HEK293 (cell line): ENCODE results near the gene CKS1B.
"Not testable (repeated sequence)": the region's sequence is repeated elsewhere in the genome, so short reads cannot be mapped to it uniquely, and the experiment has no call there.

Source experiments
- CTCF ChIA-PET: fragments of 350-600 bp; formaldehyde crosslinking; extraction: SDS; loops from one replicate; lab custom pipeline; 2021; ENCODE audit warnings: antibody characterized with exemption; lab: Yijun Ruan, JAX
- POLR2A ChIA-PET: fragments of 300-600 bp; formaldehyde crosslinking; extraction: SDS; loops from one replicate; lab custom pipeline; 2020; ENCODE audit warnings: antibody characterized with exemption, inconsistent platforms; lab: Yijun Ruan, JAX
- H3K27ac ChIP-seq: fragments of 200-500 bp; sonication (Bioruptor generic); 2 replicates; pipeline ENCODE4 v1.5.1; 2014; ENCODE audit warnings: low read depth, low read length, control low read depth, inconsistent platforms; ENCODE audit errors: extremely low read depth
- H3K36me3 ChIP-seq, 2 experiments: fragments of 200-500 bp in 1 of 2; sonication (Bioruptor generic) in 1 of 2; 1 replicate in 1 of 2; 2 replicates in 1 of 2; pipeline ENCODE4 v1.5.1; 2014 to 2017; ENCODE audit warnings: inconsistent platforms in 2 of 2, low read length in 2 of 2; ENCODE audit not compliant: control insufficient read depth in 2 of 2, insufficient read depth in 1 of 2
- H3K4me1 ChIP-seq: fragments of 200-500 bp; sonication (Bioruptor generic); 2 replicates; pipeline ENCODE4 v1.5.1; 2014; ENCODE audit warnings: mild to moderate bottlenecking, low read length, inconsistent platforms; ENCODE audit not compliant: control insufficient read depth, insufficient read depth
- H3K4me3 ChIP-seq: 2 replicates; pipeline ENCODE4 v1.5.1; 2011; ENCODE audit warnings: low read depth, mild to moderate bottlenecking, control low read depth, low read length, moderate library complexity
- H3K9me3 ChIP-seq: fragments of 200-500 bp; sonication (Bioruptor generic); 2 replicates; pipeline ENCODE4 v1.5.1; 2014; ENCODE audit warnings: low read depth, low read length, inconsistent platforms; ENCODE audit not compliant: control insufficient read depth, insufficient read depth
- HOXA7 ChIP-seq: sonication (generic); formaldehyde crosslinking; IDR thresholded peaks from 2 replicates; pipeline ENCODE4 v1.8.1; 2022; ENCODE audit warnings: missing genetic modification reagents, borderline replicate concordance
- HOXC10 ChIP-seq: sonication (generic); formaldehyde crosslinking; IDR thresholded peaks from 2 replicates; pipeline ENCODE4 v1.8.1; 2023; ENCODE audit warnings: mild to moderate bottlenecking, missing genetic modification reagents
- KLF1 ChIP-seq: fragments of 450-650 bp; formaldehyde crosslinking; IDR thresholded peaks from 2 replicates; pipeline ENCODE4 v1.5.1; 2016; ENCODE audit warnings: missing biosample characterization, missing genetic modification characterization
- SP2 ChIP-seq: fragments of 450-650 bp; formaldehyde crosslinking; IDR thresholded peaks from 2 replicates; pipeline ENCODE4 v1.5.1; 2016; ENCODE audit warnings: missing biosample characterization, missing genetic modification characterization
- ZFP69B ChIP-seq: fragments of 450-650 bp; formaldehyde crosslinking; IDR thresholded peaks from 2 replicates; pipeline ENCODE4 v1.5.1; 2016; ENCODE audit warnings: missing biosample characterization, missing genetic modification characterization
- ZNF121 ChIP-seq: fragments of 450-650 bp; formaldehyde crosslinking; IDR thresholded peaks from 2 replicates; pipeline ENCODE4 v1.5.1; 2016; ENCODE audit warnings: missing biosample characterization, missing genetic modification characterization
- ZNF354C ChIP-seq: fragments of 450-650 bp; formaldehyde crosslinking; IDR thresholded peaks from 2 replicates; pipeline ENCODE4 v1.5.1; 2016; ENCODE audit warnings: missing biosample characterization, missing genetic modification characterization, low read depth, borderline replicate concordance
- ZNF558 ChIP-seq: fragments of 450-650 bp; formaldehyde crosslinking; IDR thresholded peaks from 2 replicates; pipeline ENCODE4 v1.5.1; 2016; ENCODE audit warnings: missing biosample characterization, missing genetic modification characterization
- ZNF701 ChIP-seq: fragments of 450-650 bp; formaldehyde crosslinking; IDR thresholded peaks from 2 replicates; pipeline ENCODE4 v1.5.1; 2016; ENCODE audit warnings: missing biosample characterization, missing genetic modification characterization
- TF ChIP-seq, protein P1 (sequence below): fragments of 450-650 bp; formaldehyde crosslinking; IDR thresholded peaks from 2 replicates; pipeline ENCODE4 v1.5.1; 2016; ENCODE audit warnings: missing biosample characterization, missing genetic modification characterization
- TF ChIP-seq, protein P2 (sequence below): fragments of 450-650 bp; formaldehyde crosslinking; IDR thresholded peaks from 2 replicates; pipeline ENCODE4 v1.5.1; 2016; ENCODE audit warnings: missing biosample characterization, missing genetic modification characterization, low read depth
- TF ChIP-seq, protein P3 (sequence below): fragments of 450-650 bp; formaldehyde crosslinking; IDR thresholded peaks from 2 replicates; pipeline ENCODE4 v1.5.1; 2016; ENCODE audit warnings: missing biosample characterization, missing genetic modification characterization

The CKS1B gene

DNA sequence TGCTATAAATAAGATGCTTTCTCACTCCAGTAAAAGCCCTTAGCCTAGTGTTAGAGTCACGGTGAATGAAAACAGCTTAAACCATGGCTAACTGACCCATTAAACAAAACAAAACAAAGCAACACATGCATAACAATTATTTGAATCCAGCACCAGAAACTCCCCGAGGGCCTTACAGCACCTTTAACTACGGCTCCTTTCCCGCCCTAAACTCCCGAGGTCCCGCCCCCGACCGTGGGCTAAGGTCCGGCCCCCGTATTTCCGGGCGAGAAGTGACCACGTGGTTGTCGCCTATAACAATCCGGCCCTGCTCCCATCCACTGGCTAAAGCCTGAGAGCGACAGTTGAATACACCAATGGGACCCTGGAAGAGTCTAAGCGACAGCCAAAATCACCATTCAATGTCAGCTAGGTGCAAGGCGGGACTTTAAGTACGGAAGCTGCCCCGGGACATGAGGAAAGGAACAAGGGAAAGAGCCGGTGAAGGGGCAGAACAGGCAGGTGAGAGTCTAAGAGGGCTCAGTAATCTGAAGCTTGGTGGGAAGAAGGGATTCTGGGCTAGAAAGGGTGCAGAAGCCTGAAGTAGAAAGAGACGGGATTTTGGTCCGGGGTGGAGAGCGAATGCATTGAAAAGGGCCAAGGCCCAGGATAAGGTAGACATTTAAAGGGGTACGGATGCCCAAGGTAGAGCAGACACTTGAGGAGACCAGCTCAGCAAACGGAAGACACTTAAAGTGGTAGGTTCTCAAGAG lies 8.6 kb downstream of the CKS1B start, which contains the start of gene FLAD1 (continued):
- TF ChIP-seq, protein P1, sequence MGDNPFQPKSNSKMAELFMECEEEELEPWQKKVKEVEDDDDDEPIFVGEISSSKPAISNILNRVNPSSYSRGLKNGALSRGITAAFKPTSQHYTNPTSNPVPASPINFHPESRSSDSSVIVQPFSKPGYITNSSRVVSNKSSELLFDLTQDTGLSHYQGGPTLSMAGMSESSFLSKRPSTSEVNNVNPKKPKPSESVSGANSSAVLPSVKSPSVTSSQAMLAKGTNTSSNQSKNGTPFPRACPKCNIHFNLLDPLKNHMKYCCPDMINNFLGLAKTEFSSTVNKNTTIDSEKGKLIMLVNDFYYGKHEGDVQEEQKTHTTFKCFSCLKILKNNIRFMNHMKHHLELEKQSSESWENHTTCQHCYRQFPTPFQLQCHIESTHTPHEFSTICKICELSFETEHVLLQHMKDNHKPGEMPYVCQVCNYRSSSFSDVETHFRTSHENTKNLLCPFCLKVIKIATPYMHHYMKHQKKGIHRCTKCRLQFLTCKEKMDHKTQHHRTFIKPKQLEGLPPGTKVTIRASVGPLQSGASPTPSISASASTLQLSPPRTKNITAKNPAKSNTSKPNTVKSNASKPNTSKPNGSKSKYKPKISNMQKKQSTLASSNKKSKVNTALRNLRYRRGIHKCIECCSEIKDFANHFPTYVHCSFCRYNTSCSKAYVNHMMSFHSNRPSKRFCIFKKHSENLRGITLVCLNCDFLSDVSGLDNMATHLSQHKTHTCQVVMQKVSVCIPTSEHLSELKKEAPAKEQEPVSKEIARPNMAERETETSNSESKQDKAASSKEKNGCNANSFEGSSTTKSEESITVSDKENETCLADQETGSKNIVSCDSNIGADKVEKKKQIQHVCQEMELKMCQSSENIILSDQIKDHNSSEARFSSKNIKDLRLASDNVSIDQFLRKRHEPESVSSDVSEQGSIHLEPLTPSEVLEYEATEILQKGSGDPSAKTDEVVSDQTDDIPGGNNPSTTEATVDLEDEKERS = no peak
- TF ChIP-seq ZFP69B (no peak), KLF1 (tag by site-specific recombination) (peak; percentile 36; the same call in 1 of the 2 replicates)
- TF ChIP-seq, all 188 proteins: peak for 47

DNA sequence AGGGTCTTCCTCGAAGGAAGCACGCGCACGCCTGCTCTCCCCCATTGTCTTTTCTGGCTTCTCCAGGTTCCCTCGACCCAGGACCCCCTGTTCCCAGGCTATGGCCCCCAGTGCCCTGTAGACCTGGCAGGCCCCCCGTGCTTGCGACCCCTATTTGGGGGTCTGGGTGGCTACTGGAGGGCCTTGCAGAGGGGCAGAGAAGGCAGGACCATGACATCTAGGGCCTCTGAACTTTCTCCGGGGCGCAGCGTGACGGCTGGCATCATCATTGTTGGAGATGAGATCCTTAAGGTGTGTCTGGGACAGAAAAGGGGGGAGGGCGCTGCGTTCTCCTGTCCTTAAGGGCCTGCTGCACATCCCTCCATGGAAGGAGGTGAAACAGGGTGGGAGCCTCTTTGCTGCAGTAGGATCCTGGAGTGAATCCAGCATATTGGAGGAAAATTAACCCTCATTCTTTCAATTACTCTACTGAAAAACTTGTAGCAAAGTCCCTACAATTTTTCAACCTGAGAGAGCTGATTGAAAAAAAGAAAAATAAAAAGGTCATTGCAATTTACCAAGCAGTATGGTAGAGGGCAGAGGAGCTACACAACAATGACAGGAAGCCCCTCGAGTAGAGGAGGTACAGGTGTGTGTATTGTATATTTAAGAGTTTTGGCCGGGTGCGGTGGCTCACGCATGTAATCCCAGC lies 9.4 kb downstream of the CKS1B start:
- CTCF ChIA-PET = interaction anchor here (0.6 to 3.6 kb wide), 7 partner anchors 10 to 1057 kb away, joined by 3 to 55 read pairs (median 4); partner anchors contain the start of genes CKS1B and LENEP
- no peaks in the 10 kb centered on the region for H3K9me3 ChIP-seq
- no peaks in the 10 kb centered on the region for H3K4me1 ChIP-seq
- TF ChIP-seq ZNF354C (tag by site-specific recombination) (no peak), ZNF558 (tag by site-specific recombination) (no peak), SP2 (tag by site-specific recombination) (peak; percentile 30; the same call in 1 of the 2 replicates)
- H3K27ac ChIP-seq = peak overlapping the region; percentile 62
- peaks cover 7 to 39% of the 10 kb centered on the region in 2 experiments; a peak in 2 of 3 replicates for H3K36me3 ChIP-seq
- H3K4me3 ChIP-seq = peak overlapping the region; percentile 70
- POLR2A ChIA-PET = interaction anchor here (0.7 to 3.3 kb wide), 17 partner anchors 9 to 326 kb away, joined by 3 to 66 read pairs (median 6); partner anchors contain the start of genes ADAM15, CKS1B, LENEP and PBXIP1

DNA sequence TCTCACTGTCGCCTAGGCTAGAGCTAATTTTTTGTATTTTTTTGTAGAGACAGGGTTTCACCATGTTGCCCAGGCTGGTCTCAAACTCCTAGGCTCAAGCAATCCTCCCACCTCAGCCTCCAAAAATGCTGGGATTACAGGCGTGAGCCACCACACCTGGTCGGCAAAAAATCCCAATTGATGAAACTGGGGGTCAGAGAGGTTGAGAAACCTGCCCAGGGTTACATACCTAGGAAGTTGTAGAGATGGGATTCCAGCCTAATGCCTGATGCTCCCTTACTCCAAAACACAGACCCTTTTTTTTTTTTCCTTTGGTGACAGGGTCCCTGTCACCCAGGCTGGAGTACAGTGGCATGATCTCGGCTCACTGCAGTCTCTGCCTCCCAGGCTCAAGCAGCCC lies 12.3 kb downstream of the CKS1B start:
- H3K27ac ChIP-seq, H3K4me3 ChIP-seq, H3K4me1 ChIP-seq, H3K9me3 ChIP-seq: not testable (repeated sequence)
- CTCF ChIA-PET = interaction anchor here (1.4 to 2.6 kb wide), 3 partner anchors 12 to 31 kb away, joined by 3 to 15 read pairs (median 5); partner anchors contain the start of gene PBXIP1
- H3K36me3 ChIP-seq = peaks cover 7 to 47% of the 10 kb centered on the region in 2 experiments; a peak in 2 of 3 replicates
- POLR2A ChIA-PET = interaction anchor here (0.7 kb wide), 1 partner anchor 15 kb away, joined by 3 read pairs; no protein-coding TSS in a partner anchor

DNA sequence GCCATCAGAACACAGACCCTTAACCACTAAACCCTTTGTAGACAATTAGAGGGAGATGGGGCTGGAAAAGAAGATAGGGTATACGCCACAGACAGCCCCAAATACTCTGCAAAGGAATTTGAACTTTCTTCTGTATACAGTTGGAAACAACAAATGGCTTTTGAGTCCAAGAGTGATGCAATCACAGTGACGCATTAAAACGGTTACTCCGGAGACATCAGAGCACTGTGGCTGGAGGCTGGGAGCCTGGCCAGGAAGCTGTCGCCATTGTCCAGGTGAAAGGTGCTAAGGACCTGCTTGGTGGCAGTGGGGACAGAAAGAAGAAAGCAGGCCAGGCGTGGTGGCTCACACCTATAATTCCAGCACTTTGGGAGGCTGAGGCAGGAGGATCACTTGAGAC lies 12.8 kb downstream of the CKS1B start:
- ChIA-PET CTCF (interaction anchor here (0.6 to 2.6 kb wide), 6 partner anchors 9 to 656 kb away, joined by 3 to 15 read pairs (median 4); partner anchors contain the start of gene PBXIP1), POLR2A (interaction anchor here (0.7 to 1.3 kb wide), 3 partner anchors 14 to 17 kb away, joined by 3 to 5 read pairs (median 3); partner anchors contain the start of gene SHC1)
- Histone ChIP-seq H3K36me3 (peaks cover 7 to 47% of the 10 kb centered on the region in 2 experiments; a peak in 2 of 3 replicates), H3K27ac (no peak overlapping the region), H3K4me1 (no peaks in the 10 kb centered on the region), H3K9me3 (no peaks in the 10 kb centered on the region), H3K4me3 (no peak overlapping the region)
- TF ChIP-seq ZNF701 (no peak), ZNF121 (tag by site-specific recombination) (peak; percentile 76; the same call in 1 of the 2 replicates), KLF1 (tag by site-specific recombination) (no peak), HOXA7 (CRISPR knock-in tag) (no peak), HOXC10 (CRISPR knock-in tag) (no peak)
- TF ChIP-seq, protein P2, sequence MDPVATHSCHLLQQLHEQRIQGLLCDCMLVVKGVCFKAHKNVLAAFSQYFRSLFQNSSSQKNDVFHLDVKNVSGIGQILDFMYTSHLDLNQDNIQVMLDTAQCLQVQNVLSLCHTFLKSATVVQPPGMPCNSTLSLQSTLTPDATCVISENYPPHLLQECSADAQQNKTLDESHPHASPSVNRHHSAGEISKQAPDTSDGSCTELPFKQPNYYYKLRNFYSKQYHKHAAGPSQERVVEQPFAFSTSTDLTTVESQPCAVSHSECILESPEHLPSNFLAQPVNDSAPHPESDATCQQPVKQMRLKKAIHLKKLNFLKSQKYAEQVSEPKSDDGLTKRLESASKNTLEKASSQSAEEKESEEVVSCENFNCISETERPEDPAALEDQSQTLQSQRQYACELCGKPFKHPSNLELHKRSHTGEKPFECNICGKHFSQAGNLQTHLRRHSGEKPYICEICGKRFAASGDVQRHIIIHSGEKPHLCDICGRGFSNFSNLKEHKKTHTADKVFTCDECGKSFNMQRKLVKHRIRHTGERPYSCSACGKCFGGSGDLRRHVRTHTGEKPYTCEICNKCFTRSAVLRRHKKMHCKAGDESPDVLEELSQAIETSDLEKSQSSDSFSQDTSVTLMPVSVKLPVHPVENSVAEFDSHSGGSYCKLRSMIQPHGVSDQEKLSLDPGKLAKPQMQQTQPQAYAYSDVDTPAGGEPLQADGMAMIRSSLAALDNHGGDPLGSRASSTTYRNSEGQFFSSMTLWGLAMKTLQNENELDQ (tag by site-specific recombination) = no peak
- TF ChIP-seq, protein P3, sequence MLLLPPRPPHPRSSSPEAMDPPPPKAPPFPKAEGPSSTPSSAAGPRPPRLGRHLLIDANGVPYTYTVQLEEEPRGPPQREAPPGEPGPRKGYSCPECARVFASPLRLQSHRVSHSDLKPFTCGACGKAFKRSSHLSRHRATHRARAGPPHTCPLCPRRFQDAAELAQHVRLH (tag by site-specific recombination) = no peak
